ENCODE data around the gene STAC2. TPM values are rescaled to one million over a fixed set of nuclear protein-coding genes. Genes with fewer than 3 reads are reported as not detected.

STAC2 gene
- total RNA-seq, 1 donor from 2014 or later = 1.4 TPM

- no peak for DNase-seq
- no peak for ATAC-seq (ENCODE audit: poor library complexity)
- intact Hi-C loops (cut with DNase I) = no loop called here
Observed at GRCh38 chr17:39236450-39236927, 10.7 kb upstream of the STAC2 start.

GRCh38 chr17:39235555-39236449 is 10.1 kb upstream of the STAC2 start:
- intact Hi-C loops (cut with DNase I) = no loop called here
- DNase-seq (no peak), ATAC-seq (ENCODE audit: poor library complexity) (no peak)

GRCh38 chr17:39231591-39232551 is 6.1 kb upstream of the STAC2 start:
- intact Hi-C loops (cut with DNase I) = no loop called here
- DNase-seq (peak; percentile 64), ATAC-seq (ENCODE audit: poor library complexity) (peak; percentile 89)

- ATAC-seq (ENCODE audit: poor library complexity) = no peak
- no peak for DNase-seq
Observed at GRCh38 chr17:39231091-39231561, 5.4 kb upstream of the STAC2 start.

GRCh38 chr17:39230361-39230760 is 4.6 kb upstream of the STAC2 start:
- no peak for ATAC-seq (ENCODE audit: poor library complexity)
- no peak for DNase-seq
- intact Hi-C loops (cut with DNase I) = no loop called here

More at GRCh38 chr17:39231091-39231561, 5.4 kb upstream of the STAC2 start:
- intact Hi-C loops (cut with DNase I) = no loop called here

- ATAC-seq (ENCODE audit: poor library complexity) = no peak
- intact Hi-C loops (cut with DNase I) = no loop called here
- DNase-seq = no peak
Observed at GRCh38 chr17:39229274-39229913, 3.6 kb upstream of the STAC2 start.

- DNase-seq (no peak), ATAC-seq (ENCODE audit: poor library complexity) (no peak)
- intact Hi-C loops (cut with DNase I) = no loop called here
Observed at GRCh38 chr17:39227364-39227919, 1.7 kb upstream of the STAC2 start.

GRCh38 chr17:39225959-39226683 is 376 bp upstream of the STAC2 start:
- intact Hi-C loops (cut with DNase I) = no loop called here
- peak; percentile 85 for ATAC-seq (ENCODE audit: poor library complexity)
- DNase-seq = peak; percentile 81

- intact Hi-C loops (cut with DNase I) = no loop called here
- no peak for DNase-seq
- peak; percentile 63 for ATAC-seq (ENCODE audit: poor library complexity)
Observed at GRCh38 chr17:39224778-39225307, 902 bp downstream of the STAC2 start.

GRCh38 chr17:39223907-39224777 is 1.6 kb downstream of the STAC2 start:
- ATAC-seq (ENCODE audit: poor library complexity) = no peak
- intact Hi-C loops (cut with DNase I) = no loop called here
- no peak for DNase-seq

- no peak for ATAC-seq (ENCODE audit: poor library complexity)
- no peak for DNase-seq
- intact Hi-C loops (cut with DNase I) = no loop called here
Observed at GRCh38 chr17:39222866-39223834, 2.6 kb downstream of the STAC2 start.

- no peak for ATAC-seq (ENCODE audit: poor library complexity)
- intact Hi-C loops (cut with DNase I) = no loop called here
- no peak for DNase-seq
Observed at GRCh38 chr17:39222151-39222550, 3.6 kb downstream of the STAC2 start.

- intact Hi-C loops (cut with DNase I) = no loop called here
- ATAC-seq (ENCODE audit: poor library complexity) = no peak
- DNase-seq = no peak
Observed at GRCh38 chr17:39221572-39221971, 4.2 kb downstream of the STAC2 start.

- intact Hi-C loops (cut with DNase I) = no loop called here
- ATAC-seq (ENCODE audit: poor library complexity) = peak; percentile 88
- DNase-seq = peak; percentile 72
Observed at GRCh38 chr17:39219647-39220154, 6.0 kb downstream of the STAC2 start.

GRCh38 chr17:39218906-39219305 is 6.8 kb downstream of the STAC2 start:
- intact Hi-C loops (cut with DNase I) = no loop called here
- DNase-seq = no peak
- ATAC-seq (ENCODE audit: poor library complexity) = no peak
